HEK293T (cell line): ENCODE data around the gene UBA3.
A peak's percentile ranks its signal among the peaks of the same experiment; 100 is the strongest.

Experiments used
- CTCF ChIA-PET: fragments of 350-600 bp; formaldehyde crosslinking; extraction: SDS; loops from one replicate; lab custom pipeline; 2021; ENCODE audit warnings: antibody characterized with exemption, inconsistent platforms; lab: Yijun Ruan, JAX
- POLR2A ChIA-PET: fragments of 350-600 bp; formaldehyde crosslinking; extraction: SDS; loops from one replicate; lab custom pipeline; 2020; ENCODE audit warnings: antibody characterized with exemption, inconsistent platforms; lab: Yijun Ruan, JAX
- DNase-seq: peaks from one replicate; pipeline ENCODE4 v3.0.0; 2012; ENCODE audit warnings: mixed read lengths; ENCODE audit errors: extremely low spot score
- ARNT ChIP-seq: fragments of 450-650 bp; IDR thresholded peaks from 2 replicates; pipeline ENCODE4 v1.6.1; 2017; ENCODE audit warnings: mild to moderate bottlenecking
- BHLHE40 ChIP-seq: fragments of 450-650 bp; IDR thresholded peaks from 2 replicates; pipeline ENCODE4 v1.6.1; 2016; ENCODE audit warnings: mild to moderate bottlenecking, moderate library complexity, borderline replicate concordance
- CTBP1 ChIP-seq: fragments of 450-650 bp; IDR thresholded peaks from 2 replicates; pipeline ENCODE4 v1.6.1; 2016; ENCODE audit warnings: borderline replicate concordance
- ELF4 ChIP-seq: fragments of 450-650 bp; IDR thresholded peaks from 2 replicates; pipeline ENCODE4 v1.6.1; 2017; ENCODE audit warnings: antibody characterized with exemption
- FOXA1 ChIP-seq: fragments of 450-650 bp; IDR thresholded peaks from 2 replicates; pipeline ENCODE4 v1.6.1; 2016; ENCODE audit warnings: mild to moderate bottlenecking
- FOXK2 ChIP-seq: fragments of 450-650 bp; IDR thresholded peaks from 2 replicates; pipeline ENCODE4 v1.6.1; 2016; ENCODE audit warnings: mild to moderate bottlenecking
- FOXM1 ChIP-seq: fragments of 450-650 bp; IDR thresholded peaks from 2 replicates; pipeline ENCODE4 v1.6.1; 2017; ENCODE audit warnings: mild to moderate bottlenecking, borderline replicate concordance
- HDGF ChIP-seq: fragments of 450-650 bp; IDR thresholded peaks from 2 replicates; pipeline ENCODE4 v1.6.1; 2017; ENCODE audit warnings: antibody characterized with exemption, borderline replicate concordance
- L3MBTL2 ChIP-seq: fragments of 450-650 bp; conservative IDR thresholded peaks from 2 replicates; pipeline ENCODE4 v1.6.1; 2016; ENCODE audit warnings: mild to moderate bottlenecking
- LEF1 ChIP-seq: fragments of 450-650 bp; IDR thresholded peaks from 2 replicates; pipeline ENCODE4 v1.6.1; 2017; ENCODE audit warnings: mild to moderate bottlenecking, borderline replicate concordance
- NFRKB ChIP-seq: fragments of 450-650 bp; IDR thresholded peaks from 2 replicates; pipeline ENCODE4 v1.6.1; 2016; ENCODE audit warnings: mild to moderate bottlenecking, moderate library complexity
- PKNOX1 ChIP-seq: fragments of 450-650 bp; IDR thresholded peaks from 2 replicates; pipeline ENCODE4 v1.6.1; 2016
- SP1 ChIP-seq: fragments of 450-650 bp; IDR thresholded peaks from 2 replicates; pipeline ENCODE4 v1.6.1; 2017
- SUZ12 ChIP-seq: fragments of 450-650 bp; IDR thresholded peaks from 2 replicates; pipeline ENCODE4 v1.6.1; 2016; ENCODE audit warnings: mild to moderate bottlenecking
- TARDBP ChIP-seq: fragments of 450-650 bp; IDR thresholded peaks from 2 replicates; pipeline ENCODE4 v1.6.1; 2016
- ZNF384 ChIP-seq: fragments of 450-650 bp; IDR thresholded peaks from 2 replicates; pipeline ENCODE4 v1.6.1; 2016

UBA3 gene

GRCh38 chr3:69080233-69080920 lies at the start of gene UBA3:
UBA3 (minus strand) TSS chr3:69080365; CDS start chr3:69080353, 12 bp downstream.
- CTCF ChIA-PET: no interaction called here
- POLR2A ChIA-PET: interaction anchor here (1.1 kb wide), 1 partner anchor 67 kb away, joined by 3 read pairs; the partner anchor contains the start of gene EOGT
- DNase-seq: peak; percentile 88
- TF ChIP-seq NFRKB (no peak), TARDBP (no peak), CTBP1 (no peak), L3MBTL2 (peak; percentile 64), SUZ12 (no peak)

- DNase-seq: no peak
- no peak for TF ChIP-seq TARDBP
- no peak for TF ChIP-seq CTBP1
- no peak for TF ChIP-seq FOXM1
- no peak for TF ChIP-seq ELF4
- TF ChIP-seq ZNF384: no peak
- no peak for TF ChIP-seq HDGF
- 0 out of 2 replicates have a peak, but pooled peaks have one; percentile 11 for TF ChIP-seq PKNOX1
- no peak for TF ChIP-seq NFRKB
- ChIA-PET POLR2A (no interaction called here), CTCF (interaction anchor here (1.3 kb wide), 1 partner anchor 8 kb away, joined by 6 read pairs; no protein-coding TSS in a partner anchor)
Measured at GRCh38 chr3:69129531-69129930, 49.4 kb upstream of the UBA3 start.

- no peak for TF ChIP-seq SUZ12
- no peak for TF ChIP-seq TARDBP
- TF ChIP-seq SP1: no peak
- TF ChIP-seq FOXA1: no peak
- TF ChIP-seq PKNOX1: no peak
- no peak for TF ChIP-seq BHLHE40
- no peak for TF ChIP-seq ELF4
- TF ChIP-seq FOXM1: no peak
- TF ChIP-seq HDGF: no peak
- no peak for TF ChIP-seq FOXK2
- TF ChIP-seq LEF1: no peak
- TF ChIP-seq NFRKB: no peak
- TF ChIP-seq ARNT: no peak
- no peak for TF ChIP-seq CTBP1
- TF ChIP-seq L3MBTL2: no peak
- no peak for TF ChIP-seq ZNF384
- POLR2A ChIA-PET: no interaction called here
- DNase-seq: no peak
- CTCF ChIA-PET: interaction anchor here (0.6 kb wide), 1 partner anchor 13 kb away, joined by 3 read pairs; no protein-coding TSS in a partner anchor
Measured at GRCh38 chr3:69128509-69128908, 48.3 kb upstream of the UBA3 start.

GRCh38 chr3:69126999-69127398 lies 46.8 kb upstream of the UBA3 start:
- TF ChIP-seq BHLHE40: no peak
- TF ChIP-seq ELF4: no peak
- no peak for TF ChIP-seq ARNT
- ChIA-PET CTCF (interaction anchor here (0.7 to 1.2 kb wide), 2 partner anchors 29 to 282 kb away, joined by 3 to 4 read pairs; no protein-coding TSS in a partner anchor), POLR2A (no interaction called here)
- no peak for DNase-seq

GRCh38 chr3:69126216-69126615 lies 46.1 kb upstream of the UBA3 start:
- no peak for TF ChIP-seq BHLHE40
- TF ChIP-seq ARNT: no peak
- no peak for TF ChIP-seq FOXK2
- TF ChIP-seq ELF4: no peak
- no peak for TF ChIP-seq LEF1
- no peak for TF ChIP-seq FOXM1
- no peak for TF ChIP-seq FOXA1
- CTCF ChIA-PET: interaction anchor here (0.8 to 1.3 kb wide), 3 partner anchors 30 to 284 kb away, joined by 3 to 5 read pairs (median 3); no protein-coding TSS in a partner anchor
- POLR2A ChIA-PET: no interaction called here
- DNase-seq: no peak

- POLR2A ChIA-PET: interaction anchor here (1.1 kb wide), 1 partner anchor 127 kb away, joined by 3 read pairs; no protein-coding TSS in a partner anchor
- TF ChIP-seq FOXM1 (no peak), ZNF384 (no peak), PKNOX1 (no peak), LEF1 (no peak), FOXK2 (no peak), SUZ12 (no peak), CTBP1 (no peak), SP1 (no peak), ARNT (no peak), FOXA1 (no peak), BHLHE40 (no peak)
- CTCF ChIA-PET: no interaction called here
- DNase-seq: no peak
Measured at GRCh38 chr3:69122403-69122802, 42.2 kb upstream of the UBA3 start, which contains the start of gene LMOD3. LMOD3 (minus strand) TSS chr3:69122595; CDS start chr3:69122386, 209 bp downstream.
